CD4-positive, alpha-beta T cell treated with Interleukin-17A for 1 hour (primary cell): Measurements from ENCODE around the gene IGFN1.

Source experiments
- DNase-seq: peaks from one replicate; pipeline ENCODE4 v3.0.0-alpha.2; 2020

Gene IGFN1

DNA sequence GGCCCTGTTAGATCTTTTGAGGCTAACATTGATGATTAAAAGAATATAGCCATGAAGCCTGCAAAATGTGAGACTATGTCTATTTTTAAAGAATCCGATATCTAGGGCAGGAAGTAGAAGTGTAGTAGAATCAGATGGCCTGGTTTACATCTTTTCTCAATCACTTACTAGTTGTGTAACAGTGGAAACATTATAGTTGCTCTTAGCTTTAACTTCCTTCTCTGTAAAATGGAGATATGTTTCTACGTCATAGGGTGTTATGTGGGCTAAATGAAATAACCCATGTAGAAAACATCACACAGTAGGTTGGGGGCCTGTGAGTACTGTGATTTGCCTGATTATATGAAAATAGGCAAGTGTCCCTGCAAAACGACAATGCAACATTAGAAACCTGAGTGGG is 4.4 kb upstream of the IGFN1 start:
- DNase-seq: no peak

DNA sequence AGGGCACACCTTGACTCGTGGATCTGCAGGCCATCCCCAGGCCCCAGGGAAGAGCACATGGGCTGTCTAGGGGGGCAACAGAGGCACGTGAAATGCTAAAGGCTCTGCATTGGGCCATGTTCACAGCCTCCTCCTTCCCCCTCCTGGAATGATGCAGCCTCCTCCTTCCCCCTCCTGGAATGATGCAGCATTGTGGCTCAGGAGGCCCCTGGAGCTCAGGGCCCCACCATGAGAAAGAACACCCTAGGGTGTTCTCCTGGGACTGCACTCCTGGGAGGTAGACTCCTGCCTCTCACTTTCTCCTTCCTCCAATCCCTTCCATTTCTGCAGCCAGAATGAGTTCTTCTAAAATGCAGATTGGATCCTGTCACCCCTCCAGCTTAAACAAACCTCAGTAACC is 1.5 kb upstream of the IGFN1 start:
- DNase-seq: no peak

DNA sequence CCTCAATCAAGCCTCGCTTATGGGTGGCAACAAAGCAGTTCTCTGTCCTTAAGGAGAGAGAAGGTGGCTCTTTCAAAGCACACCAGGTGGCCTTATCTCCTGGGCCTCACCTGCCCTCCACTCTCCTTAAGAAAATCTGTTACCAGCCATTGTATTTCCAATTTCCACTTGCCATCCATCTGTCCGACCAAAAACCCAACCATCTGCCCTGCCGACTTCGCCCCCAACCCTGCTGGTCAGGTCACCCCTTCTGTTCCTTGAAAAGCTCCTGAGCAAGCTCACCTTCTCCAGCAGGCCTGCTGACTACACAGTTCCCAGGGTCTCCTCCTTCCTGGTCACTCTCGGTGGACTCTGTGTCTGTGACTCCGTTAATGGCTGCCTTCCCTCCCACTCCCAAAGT is 619 bp upstream of the IGFN1 start:
- no peak for DNase-seq

DNA sequence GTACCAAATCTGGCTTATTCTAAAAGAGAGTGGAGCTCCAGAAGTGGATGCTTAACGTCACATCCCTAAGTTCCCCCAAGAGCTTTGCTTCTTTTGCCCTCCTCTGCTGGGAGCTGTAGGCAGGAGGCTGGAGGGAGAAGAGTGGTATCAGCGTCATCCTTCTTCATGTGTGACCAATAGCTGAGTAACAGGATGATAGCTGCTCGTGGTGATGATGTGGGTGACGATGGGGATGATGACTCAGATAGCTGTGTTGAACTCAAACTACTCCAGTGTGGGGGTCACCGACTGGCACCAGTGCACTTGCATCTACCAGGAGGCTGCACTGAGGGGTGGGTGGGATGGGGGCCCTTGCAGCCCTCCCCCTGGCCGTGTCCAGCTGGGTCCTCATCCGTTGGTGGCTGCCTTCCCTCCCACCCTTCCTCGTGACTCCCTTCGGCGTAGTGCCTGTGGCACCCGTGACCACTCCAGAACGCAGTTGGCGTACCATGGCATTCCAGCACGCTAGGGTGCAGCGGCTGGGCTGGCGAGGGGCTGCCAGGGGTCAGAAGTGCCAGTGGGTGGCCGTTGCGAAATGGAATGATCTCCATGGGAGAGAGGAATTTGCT is 1.1 kb downstream of the IGFN1 start:
- no peak for DNase-seq

DNA sequence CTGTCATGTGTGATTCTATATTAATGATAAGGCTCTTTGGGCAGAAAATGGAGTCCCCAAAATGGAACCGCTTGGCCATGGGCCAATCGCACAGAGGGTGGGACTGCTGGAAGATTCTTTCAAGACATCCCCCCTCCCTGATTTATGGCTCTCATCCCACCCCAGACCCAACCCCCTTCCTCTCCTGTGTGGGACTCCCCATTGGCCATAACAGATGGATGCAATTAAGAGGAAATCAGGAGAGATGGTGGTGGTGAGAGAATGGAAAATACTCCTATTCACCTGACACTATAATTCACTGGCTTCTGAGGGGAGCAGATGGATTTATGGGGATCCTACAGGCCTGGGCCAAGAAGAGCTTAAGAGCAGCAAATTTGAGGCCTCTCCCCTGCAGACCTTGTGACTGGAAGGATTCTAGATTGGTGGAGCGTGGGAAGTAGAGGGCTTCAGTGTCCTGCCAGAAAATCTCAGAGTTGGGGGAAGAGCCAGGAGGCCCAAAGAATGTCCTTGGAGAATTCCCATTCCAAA is 1.7 kb downstream of the IGFN1 start:
- no peak for DNase-seq

DNA sequence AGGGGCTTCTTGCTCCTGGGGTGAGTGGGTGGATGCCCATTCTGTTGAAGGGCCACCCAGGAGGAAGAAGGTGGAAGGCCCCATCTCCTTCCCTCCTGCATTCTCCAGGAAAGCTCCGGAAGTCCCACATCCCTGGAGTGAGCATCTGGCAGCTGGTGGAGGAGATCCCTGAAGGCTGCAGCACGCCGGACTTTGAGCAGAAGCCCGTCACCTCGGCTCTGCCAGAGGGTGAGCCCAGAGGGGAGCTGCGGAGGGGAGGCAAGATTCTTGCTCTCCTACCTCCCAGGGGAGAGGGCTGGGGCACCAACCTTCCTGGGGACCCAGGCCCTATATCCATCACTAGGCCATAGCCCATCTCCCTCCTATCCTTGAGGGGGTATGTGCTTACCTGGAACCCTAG is 3.4 kb downstream of the IGFN1 start:
- no peak for DNase-seq

DNA sequence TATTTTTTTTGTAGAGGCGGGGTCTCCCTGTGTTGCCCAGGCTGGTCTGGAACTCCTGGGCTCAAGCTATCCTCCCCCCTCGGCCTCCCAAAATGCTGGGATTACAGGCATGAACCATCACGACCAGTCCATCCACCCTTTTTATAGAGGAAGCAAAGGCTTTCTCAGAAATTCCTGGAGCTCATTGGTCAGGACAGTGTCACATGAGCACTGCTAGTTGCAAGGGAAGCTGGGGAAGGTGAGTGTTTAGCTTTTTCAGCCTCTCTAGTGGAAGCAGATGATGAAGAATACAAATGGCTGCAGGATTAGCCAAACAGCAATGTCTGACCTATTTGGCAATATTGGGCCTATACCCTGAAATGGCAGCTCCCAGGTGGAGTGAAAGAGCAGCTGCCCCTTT is 8.0 kb downstream of the IGFN1 start:
- no peak for DNase-seq

DNA sequence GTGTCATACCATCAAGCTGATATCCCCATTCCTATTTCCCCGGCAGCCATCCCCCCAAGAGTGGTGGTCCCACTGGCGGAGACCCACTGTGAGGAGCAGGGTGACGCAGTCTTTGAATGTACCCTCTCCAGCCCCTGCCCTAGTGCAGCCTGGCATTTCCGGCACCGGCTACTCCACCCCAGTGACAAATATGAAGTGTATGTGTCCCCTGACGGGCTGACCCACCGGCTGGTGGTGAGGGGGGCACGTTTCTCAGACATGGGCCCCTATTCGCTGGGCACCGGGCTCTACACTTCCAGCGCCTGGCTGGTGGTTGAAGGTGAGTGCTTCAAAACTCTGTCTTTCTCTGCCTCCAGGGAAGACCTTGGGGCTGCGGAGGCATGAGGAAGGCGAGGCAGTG is 14.4 kb downstream of the IGFN1 start:
- DNase-seq: no peak

DNA sequence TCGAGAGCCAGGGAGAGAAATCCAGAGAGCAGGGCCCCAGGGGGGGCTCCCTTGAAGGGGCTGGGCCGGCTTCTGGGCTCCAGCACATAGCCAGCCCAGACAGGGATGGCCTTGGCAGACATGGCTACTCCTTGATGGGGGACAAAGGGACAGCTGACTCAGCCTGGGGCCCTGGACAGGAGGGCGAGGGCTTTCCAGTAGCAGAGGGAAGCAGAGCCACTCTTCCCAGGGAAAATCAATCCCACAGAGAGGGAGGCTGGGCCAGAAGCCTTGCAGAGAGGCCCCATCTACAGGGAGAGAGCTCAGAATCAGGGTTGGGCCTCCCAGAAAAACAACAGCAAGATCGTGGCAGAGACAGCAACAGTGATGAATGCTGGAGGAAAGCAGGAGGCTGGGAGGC is 15.6 kb downstream of the IGFN1 start:
- DNase-seq: no peak

DNA sequence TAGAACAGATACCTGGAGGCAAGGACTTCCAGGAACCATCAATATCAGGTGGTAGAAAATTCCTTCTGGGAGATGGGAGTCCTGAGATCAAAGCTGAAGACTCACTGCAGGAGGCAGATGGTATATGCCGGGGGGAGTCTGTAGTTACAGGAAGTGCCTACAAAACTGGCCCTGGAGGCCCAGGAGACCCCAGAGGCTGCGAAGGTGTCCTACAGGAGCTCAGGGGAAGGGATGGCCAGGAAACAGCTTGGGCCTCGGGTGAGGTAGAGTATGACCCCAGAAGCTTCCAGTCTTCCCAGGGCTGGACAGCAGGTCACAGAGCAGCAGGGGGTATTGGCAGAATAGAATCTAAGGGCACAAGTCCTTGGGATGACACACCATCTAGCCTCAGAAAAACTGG is 16.4 kb downstream of the IGFN1 start:
- DNase-seq: no peak

DNA sequence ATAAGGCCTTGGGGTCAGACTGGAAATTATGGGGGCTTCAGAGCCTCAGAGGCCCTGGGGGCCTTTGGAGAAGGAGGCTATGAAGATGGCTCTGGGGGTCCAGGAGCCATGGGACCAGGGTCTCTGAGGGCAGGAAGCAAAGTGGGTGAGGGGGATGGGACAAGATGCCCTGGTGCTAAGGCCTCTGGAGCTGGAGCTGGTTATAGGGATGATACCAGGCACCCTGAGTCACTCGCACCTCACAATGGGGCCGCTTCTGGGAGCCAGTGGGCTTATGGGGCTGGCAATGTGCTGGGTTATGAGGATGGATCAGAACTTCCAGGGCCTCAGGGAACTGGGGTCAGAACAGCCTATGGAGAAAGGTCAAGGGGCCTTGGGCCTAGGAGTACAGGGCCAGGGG is 17.6 kb downstream of the IGFN1 start:
- DNase-seq: no peak

DNA sequence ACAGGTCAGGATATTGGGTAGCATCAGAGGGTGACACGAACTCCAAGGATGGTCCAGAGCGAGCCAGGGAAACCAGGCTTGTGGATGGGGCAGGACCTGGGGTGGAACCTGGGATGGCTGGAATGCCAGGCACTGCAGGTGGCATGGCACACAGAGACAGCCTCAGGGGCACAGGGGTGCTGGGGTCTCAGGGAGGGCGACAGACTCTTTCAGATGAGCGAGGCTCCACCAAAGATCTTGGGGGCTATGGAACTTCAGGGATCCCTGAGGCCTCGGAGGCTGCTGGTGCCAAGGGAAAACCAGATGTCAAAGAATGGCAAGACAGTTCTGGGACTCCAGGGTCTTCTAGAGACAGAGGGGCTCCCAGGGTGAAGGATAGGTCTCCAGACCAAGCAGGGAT is 21.4 kb downstream of the IGFN1 start:
- DNase-seq: no peak

DNA sequence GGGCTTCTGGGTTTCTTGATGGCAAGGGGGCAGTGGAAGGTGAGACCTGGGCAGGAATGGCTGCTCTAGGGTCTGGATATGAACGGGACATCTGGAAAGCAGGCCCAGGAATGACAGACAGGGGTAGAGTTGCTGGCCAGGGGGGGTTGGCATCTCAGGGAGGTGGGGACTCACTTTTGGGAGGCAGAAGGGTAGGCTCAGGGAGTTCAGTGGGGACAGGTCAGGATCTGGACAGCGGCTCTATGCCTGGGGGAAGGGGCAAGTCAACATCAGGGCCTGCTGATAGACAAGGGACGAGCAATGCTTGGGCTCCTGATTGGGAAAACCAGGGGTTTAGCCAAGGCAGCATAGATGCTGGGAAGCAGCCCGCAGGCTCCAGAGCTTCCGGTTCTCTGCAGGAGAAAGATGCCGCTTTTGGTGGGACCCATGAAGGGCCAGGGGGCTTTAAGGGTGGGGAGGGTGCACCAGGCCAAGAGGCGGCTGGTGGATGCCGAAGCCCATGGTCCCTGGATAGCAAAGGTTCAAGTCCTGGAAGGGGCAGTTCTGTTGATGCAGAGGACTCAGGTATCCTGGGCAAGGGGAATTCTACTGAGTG is 21.9 kb downstream of the IGFN1 start:
- DNase-seq: no peak

DNA sequence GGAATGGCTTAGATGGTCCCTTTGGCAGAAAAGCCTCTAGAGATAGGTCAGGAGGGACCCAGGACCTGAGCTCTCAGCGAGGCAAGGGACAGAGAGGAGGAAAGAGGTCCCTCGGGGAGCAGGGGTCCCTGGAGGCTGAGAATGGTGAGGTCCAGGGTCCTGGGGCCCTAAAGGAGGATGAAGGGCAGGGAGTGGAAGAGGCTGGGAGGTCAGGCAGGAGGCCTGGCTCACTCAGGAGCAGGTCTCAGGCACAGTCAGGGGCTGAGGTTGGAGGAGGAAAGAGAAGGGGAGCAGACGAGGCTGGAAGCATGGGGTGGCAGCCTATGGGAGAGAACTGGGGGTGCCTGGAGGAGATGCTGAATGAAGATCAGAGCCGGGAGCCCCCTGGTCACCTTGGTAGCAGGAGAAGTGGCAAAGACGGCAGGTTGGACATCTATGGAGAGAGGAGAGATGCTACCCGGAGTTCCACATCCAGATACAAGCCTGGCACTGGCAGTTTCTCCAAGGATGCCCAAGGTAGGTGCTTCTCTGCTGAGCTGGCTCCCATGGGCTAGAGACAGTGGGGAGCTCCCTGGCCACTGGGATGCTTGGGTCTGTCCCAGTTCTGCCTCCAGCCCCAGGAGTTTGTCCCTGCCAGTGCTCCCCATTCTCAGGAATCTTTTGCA is 22.6 kb downstream of the IGFN1 start:
- no peak for DNase-seq

DNA sequence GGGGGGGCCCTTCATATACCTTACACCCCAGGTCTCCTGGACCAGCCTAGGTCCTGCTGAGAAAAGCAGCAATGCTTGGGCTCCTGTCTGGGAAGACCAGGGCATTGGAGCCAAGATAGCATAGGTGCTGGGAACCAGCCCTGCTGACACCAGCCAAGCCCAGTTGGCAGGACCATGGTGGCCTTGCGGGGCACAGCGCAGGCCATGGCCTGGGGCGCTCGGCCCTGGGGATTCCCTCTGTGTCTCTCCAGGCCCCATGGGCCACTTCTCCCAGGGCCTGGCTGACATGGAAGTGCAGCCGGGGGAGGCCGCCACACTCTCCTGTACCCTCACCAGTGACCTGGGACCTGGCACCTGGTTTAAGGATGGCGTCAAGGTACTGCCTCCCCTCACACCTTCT is 23.3 kb downstream of the IGFN1 start:
- DNase-seq: no peak

DNA sequence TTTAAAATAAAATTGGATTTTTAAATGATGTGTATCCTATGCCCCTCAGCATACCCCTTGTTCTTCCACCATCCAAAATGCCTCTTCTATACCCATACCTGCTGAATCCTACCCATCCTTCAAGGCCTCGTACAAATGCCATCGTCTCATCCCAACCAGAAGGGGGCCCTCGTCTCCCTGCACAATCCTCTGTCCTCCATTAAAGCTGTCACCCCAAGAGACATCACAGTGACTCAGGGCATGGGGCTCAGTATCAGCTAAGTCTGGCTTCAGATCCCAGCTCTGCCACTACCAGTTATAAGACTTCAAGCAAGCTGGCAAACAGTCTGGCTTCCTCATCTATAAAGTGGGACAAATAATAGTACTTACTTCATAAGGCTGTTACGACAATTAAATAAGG is 23.8 kb downstream of the IGFN1 start:
- no peak for DNase-seq

DNA sequence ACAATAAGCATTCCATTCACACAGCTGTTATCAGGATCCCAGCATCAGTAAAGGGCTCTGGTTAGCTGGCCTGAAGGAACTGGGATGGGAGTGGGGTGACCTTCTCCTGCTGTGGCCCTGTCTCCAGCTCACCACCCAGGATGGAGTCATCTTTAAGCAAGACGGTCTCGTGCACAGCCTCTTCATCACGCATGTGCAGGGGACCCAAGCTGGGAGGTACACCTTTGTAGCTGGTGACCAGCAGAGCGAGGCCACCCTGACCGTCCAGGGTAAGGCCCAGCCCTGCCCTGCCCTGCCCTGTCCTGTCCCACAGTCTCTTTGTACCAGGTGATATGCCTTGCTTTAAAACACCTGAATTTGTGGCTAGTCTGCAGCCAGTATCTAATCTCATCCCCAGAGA is 24.3 kb downstream of the IGFN1 start:
- DNase-seq: no peak

DNA sequence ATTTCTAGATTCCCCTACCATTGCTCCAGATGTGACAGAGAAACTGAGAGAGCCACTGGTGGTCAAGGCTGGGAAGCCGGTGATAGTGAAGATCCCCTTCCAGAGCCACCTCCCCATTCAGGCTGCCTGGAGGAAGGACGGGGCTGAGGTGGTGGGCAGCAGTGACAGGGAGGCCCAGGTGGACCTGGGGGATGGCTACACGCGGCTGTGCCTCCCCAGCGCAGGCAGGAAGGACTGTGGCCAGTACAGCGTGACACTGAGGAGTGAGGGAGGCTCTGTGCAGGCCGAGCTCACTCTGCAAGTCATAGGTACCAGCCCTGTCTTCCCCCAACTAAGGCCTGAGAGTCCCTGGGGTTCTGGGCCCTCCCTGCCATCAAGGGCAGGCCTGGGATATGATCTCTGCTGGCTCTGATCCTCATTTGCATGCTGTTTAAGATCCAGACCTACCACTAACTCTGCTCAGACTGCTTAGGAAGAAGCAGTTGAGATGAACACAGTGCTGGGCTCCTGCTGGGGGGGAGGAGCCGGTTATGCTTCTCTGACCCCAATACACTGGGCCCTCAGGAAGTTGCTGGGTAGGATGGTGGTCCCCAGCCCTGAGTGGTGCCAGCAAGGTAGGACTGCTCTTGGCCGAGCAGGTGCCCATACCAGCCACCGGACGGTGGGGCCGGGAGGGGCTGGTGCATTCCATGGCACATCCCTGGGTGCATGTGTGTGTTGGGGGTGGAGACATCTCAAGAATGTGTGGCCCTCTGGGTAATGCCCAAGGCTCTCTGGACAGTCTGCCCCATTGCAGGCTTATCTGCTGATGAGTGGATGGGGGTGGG is 25.1 kb downstream of the IGFN1 start:
- DNase-seq: no peak

DNA sequence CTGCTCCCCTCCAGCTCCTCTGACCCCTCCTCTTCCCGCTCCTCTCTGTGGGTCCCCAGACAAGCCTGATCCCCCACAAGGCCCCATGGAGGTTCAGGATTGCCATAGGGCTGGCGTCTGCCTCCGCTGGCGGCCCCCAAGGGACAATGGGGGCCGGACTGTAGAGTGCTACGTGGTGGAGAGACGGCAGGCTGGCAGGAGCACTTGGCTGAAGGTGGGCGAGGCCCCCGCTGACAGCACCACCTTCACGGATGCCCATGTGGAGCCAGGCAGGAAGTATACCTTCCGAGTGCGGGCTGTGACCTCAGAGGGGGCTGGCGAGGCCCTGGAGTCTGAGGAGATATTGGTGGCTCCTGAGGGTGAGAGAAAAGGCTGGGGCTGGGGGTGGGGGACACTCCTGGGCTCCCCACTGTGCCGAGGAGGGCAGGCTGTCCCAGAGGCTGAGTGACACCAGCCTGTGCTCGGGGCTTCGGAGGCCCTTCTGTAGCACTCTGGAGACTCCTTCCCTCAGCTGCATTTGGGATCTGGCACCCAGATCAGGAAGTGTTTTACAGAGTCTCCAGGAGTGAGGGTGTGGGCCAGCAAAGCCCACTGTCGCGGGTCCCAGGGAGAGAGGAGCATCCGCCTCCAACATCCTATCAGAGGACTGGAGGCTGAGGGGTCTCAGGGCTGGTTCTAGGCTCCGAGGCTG is 25.9 kb downstream of the IGFN1 start:
- DNase-seq: no peak

DNA sequence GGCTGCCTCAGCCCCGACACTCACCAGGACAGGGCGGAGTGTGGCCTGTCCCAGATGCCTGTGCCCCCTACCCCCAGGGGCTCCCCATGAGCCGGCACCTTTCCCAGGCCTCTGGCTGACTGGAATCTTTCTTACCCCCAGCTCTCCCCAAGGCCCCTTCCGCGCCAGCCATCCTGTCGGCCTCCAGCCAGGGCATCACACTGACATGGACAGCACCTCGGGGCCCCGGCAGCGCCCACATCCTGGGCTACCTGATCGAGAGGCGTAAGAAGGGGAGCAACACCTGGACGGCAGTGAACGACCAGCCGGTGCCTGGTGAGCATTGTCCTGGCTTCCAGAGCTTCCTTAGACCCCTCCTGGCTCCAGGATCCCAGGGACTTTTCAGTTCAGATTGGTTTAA is 26.5 kb downstream of the IGFN1 start:
- DNase-seq: no peak

DNA sequence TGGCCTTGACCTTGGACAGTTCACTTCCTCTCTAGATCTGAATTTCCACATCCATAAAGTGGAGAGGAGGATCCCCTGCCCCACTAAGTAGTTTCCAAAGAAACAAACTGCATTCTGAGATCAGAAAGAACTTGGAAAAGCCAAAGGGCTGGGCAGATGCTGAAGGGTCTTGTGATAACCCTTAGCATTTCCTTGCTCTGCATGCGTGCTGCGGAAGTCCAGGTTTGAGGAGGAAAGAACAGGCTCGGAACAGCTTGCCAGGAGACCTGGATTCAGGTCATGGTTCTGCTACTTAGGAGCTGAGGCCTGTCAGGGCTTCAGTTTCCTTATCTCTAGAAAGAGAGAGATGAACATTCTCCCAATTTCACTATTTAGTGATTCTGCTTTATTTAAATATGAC is 27.2 kb downstream of the IGFN1 start:
- DNase-seq: no peak

DNA sequence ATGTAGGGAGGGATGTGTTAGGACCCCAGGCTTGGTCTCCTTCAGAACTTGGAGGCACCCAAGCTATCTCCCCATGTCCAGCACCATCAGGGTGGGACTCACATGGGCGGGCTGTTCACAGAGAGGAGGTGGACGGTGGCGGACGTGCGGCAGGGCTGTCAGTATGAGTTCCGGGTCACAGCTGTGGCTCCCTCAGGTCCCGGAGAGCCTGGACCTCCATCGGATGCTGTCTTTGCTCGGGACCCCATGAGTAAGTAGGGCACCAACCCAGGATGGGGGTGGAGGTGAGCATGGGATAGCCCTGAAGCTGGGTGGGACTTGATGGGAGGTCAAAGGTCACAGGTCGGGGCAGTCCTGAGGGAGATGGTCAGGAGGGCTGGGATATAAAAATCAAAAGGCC is 27.8 kb downstream of the IGFN1 start:
- DNase-seq: no peak
